NCI-H510A treated with DMSO at 0.1 percent for 48 hours (cell line): ENCODE data around the gene PHOSPHO2.
"Not testable (repeated sequence)": the region's sequence is repeated elsewhere in the genome, so short reads cannot be mapped to it uniquely, and the experiment has no call there.

Source experiments
- DNase-seq: peaks from one replicate; lab custom pipeline; 2025; lab: John Stamatoyannopoulos, UW

PHOSPHO2 gene

GRCh38 chr2:169684135-169684565 lies 10.1 kb upstream of the PHOSPHO2 start:
- DNase-seq = no peak

GRCh38 chr2:169684712-169685111 lies 9.6 kb upstream of the PHOSPHO2 start:
- not testable (repeated sequence) for DNase-seq

- not testable (repeated sequence) for DNase-seq
Observed at GRCh38 chr2:169686825-169687224, 7.4 kb upstream of the PHOSPHO2 start.

GRCh38 chr2:169687943-169688342 lies 6.3 kb upstream of the PHOSPHO2 start:
- not testable (repeated sequence) for DNase-seq

GRCh38 chr2:169690958-169691357 lies 3.3 kb upstream of the PHOSPHO2 start:
- DNase-seq = no peak

- DNase-seq = no peak
Observed at GRCh38 chr2:169692718-169693117, 1.6 kb upstream of the PHOSPHO2 start.

GRCh38 chr2:169693360-169693759 lies 909 bp upstream of the PHOSPHO2 start:
- peak; percentile 5 for DNase-seq

- DNase-seq = no peak
Observed at GRCh38 chr2:169694894-169695260, 608 bp downstream of the PHOSPHO2 start.

- no peak for DNase-seq
Observed at GRCh38 chr2:169696381-169696780, 2.1 kb downstream of the PHOSPHO2 start.

- not testable (repeated sequence) for DNase-seq
Observed at GRCh38 chr2:169699173-169699572, 4.9 kb downstream of the PHOSPHO2 start.

- no peak for DNase-seq
Observed at GRCh38 chr2:169702996-169703395, 8.7 kb downstream of the PHOSPHO2 start.

- no peak for DNase-seq
Observed at GRCh38 chr2:169704160-169704708, 10.0 kb downstream of the PHOSPHO2 start.

GRCh38 chr2:169705927-169706326 lies 11.7 kb downstream of the PHOSPHO2 start:
- DNase-seq = no peak

GRCh38 chr2:169707626-169708025 lies 13.4 kb downstream of the PHOSPHO2 start:
- no peak for DNase-seq

- no peak for DNase-seq
Observed at GRCh38 chr2:169709331-169709730, 15.1 kb downstream of the PHOSPHO2 start.

- no peak for DNase-seq
Observed at GRCh38 chr2:169709981-169710380, 15.7 kb downstream of the PHOSPHO2 start.

- DNase-seq = no peak
Observed at GRCh38 chr2:169711751-169712509, 17.7 kb downstream of the PHOSPHO2 start.

GRCh38 chr2:169712791-169713227 lies 18.5 kb downstream of the PHOSPHO2 start:
- no peak for DNase-seq

GRCh38 chr2:169713331-169713730 lies 19.1 kb downstream of the PHOSPHO2 start:
- DNase-seq = no peak

- no peak for DNase-seq
Observed at GRCh38 chr2:169714699-169715098, 20.4 kb downstream of the PHOSPHO2 start.

- peak; percentile 70 for DNase-seq
Observed at GRCh38 chr2:169715379-169716237, 21.3 kb downstream of the PHOSPHO2 start.

- peak; percentile 68 for DNase-seq
Observed at GRCh38 chr2:169716238-169716886, 22.1 kb downstream of the PHOSPHO2 start.
